Epithelial cell of esophagus (primary cell): ENCODE results near the gene GHDC.
A peak's percentile ranks its signal among the peaks of the same experiment; 100 is the strongest.

Experiments
- DNase-seq: peaks from one replicate; pipeline ENCODE4 v3.0.0; 2010; ENCODE audit warnings: low read depth
- H3K4me3 ChIP-seq: 2 replicates; pipeline ENCODE4 v1.5.1; 2011; ENCODE audit warnings: mild to moderate bottlenecking, low read length, control low read depth
- TF ChIP-seq, protein P1 (sequence below): IDR thresholded peaks from 2 replicates; pipeline ENCODE4 v1.5.1; 2011; ENCODE audit warnings: low read depth, mild to moderate bottlenecking, low read length, control low read depth, inconsistent platforms; ENCODE audit not compliant: insufficient read depth; ENCODE audit errors: missing control alignments

GHDC gene

DNA sequence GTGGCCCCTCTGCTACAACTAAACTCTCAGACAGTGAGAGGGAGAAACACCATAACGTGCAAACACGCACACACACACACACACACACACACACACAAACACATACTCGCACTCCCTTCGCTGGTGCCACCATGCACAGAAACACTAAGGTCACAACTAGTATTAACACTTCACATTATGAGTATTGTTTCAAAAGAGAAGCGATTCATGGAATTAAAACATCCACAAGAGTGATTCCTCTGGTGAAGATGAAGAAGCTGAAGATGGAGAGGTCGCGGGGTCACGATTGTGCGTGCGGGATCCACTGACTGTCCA, 7.1 kb upstream of the GHDC start:
- no peak for DNase-seq
- TF ChIP-seq, protein P1, sequence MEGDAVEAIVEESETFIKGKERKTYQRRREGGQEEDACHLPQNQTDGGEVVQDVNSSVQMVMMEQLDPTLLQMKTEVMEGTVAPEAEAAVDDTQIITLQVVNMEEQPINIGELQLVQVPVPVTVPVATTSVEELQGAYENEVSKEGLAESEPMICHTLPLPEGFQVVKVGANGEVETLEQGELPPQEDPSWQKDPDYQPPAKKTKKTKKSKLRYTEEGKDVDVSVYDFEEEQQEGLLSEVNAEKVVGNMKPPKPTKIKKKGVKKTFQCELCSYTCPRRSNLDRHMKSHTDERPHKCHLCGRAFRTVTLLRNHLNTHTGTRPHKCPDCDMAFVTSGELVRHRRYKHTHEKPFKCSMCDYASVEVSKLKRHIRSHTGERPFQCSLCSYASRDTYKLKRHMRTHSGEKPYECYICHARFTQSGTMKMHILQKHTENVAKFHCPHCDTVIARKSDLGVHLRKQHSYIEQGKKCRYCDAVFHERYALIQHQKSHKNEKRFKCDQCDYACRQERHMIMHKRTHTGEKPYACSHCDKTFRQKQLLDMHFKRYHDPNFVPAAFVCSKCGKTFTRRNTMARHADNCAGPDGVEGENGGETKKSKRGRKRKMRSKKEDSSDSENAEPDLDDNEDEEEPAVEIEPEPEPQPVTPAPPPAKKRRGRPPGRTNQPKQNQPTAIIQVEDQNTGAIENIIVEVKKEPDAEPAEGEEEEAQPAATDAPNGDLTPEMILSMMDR = no peak
- H3K4me3 ChIP-seq = no peak overlapping the region

DNA sequence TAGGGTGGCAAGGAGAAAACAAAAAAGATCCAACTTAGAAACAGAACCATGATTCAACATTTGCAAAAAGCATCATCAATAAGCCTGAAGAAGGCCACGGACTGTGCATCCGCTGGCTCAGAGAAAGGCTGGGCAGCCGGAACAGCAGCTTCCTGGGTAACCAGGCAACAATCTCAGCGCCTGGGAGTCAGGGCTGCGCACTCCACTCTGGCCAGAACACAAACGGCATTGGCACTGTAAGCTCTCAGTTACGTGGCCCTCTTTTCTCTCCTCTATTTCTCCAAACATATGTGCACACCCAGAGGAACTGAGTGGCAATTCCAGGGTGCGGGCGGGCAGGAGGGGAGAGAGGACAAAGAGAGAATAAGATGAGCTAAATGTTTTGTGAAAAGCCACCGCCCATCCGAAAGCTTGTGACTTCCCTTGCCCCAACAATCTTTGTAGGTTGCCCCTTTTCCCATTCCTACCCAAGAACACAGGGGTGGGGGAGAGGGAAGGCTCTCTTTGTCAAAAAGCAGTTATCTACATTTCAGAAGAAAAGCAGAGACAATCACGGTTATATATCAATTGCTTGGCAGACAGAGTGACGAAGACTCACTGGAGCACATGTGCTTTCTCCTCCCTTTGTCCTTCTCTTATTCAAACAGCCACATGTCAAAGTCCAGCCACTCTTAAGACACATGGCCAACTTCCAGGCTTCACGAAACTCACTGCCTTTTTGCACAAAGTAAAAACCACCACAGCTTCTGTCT, 6.6 kb upstream of the GHDC start:
- no peak for DNase-seq
- TF ChIP-seq, protein P1 = no peak
- H3K4me3 ChIP-seq = no peak overlapping the region

DNA sequence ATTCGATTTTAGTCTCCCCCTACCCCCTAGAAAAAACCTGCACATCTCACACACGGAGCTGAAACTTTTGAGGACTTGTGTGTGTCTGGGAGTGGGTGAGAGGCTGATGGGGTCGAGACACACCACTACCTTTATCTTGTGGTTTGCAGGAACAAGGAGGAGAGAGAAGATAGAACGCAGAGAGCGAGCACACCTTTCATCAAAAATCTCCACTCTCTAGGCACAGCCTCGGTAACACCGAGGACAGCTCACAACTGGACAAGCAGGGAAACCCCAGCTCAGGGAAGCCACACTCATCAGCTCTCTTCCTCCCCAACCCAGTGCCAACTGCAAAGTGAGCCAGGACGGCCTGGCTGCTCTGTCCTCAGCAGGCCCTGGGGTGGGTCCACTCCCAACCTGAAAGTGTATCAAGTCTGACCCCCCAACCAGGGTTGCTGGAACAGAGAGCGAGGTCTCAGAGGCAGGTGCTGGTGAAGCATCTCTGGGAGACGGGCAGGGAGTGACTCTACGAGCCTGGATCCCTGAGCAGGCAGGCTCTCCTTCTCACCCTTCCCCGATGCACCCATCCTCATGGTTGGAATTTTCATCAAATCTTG, 5.2 kb upstream of the GHDC start:
- TF ChIP-seq, protein P1 = no peak
- no peak overlapping the region for H3K4me3 ChIP-seq
- no peak for DNase-seq

DNA sequence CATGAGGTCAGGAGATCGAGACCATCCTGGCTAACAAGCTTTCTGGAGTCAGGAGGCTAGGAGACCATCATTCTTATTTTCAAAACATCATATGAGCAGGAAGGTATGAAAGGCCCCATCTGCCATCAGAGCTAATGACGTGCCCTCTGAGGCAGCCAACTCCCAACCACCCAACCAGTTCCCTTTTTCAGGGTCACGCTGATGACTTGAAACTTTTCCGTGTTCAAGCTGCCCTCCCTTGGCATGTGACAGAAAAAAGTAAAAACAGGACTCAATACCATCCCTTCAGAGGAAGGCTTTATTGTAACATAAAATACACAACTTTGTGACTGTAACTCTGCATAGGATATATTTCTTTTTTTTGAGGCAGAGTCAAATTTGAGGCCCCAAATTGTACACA, 4.6 kb upstream of the GHDC start:
- no peak for DNase-seq
- TF ChIP-seq, protein P1 = no peak
- H3K4me3 ChIP-seq = no peak overlapping the region

DNA sequence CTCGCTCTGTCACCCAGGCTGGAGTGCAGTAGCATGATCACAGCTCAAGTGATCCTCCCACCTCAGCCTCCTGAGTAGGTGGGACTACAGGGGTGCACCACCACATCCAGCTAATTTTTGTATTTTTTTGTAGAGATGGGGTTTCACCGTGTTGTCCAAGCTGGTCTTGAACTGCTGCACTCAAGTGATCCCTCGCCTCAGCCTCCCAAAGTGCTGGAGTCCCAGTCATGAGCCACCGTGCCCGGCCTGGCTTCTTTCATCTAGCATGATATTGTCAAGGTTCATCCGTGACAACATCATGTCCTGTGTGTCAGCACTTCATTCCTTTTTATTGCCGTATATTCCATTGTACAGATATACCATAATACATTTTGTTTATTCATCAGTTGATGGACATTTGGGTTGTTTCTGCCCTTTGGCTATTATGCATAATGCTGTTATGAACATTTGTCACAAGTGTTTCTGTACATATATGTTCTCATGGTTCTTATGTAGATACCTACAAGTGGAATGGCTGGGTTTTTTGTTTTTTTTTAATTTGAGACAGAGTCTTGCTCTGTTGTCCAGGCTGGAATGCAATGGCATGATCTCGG, 3.4 kb upstream of the GHDC start:
- H3K4me3 ChIP-seq = no peak overlapping the region
- DNase-seq = no peak
- TF ChIP-seq, protein P1 = no peak

DNA sequence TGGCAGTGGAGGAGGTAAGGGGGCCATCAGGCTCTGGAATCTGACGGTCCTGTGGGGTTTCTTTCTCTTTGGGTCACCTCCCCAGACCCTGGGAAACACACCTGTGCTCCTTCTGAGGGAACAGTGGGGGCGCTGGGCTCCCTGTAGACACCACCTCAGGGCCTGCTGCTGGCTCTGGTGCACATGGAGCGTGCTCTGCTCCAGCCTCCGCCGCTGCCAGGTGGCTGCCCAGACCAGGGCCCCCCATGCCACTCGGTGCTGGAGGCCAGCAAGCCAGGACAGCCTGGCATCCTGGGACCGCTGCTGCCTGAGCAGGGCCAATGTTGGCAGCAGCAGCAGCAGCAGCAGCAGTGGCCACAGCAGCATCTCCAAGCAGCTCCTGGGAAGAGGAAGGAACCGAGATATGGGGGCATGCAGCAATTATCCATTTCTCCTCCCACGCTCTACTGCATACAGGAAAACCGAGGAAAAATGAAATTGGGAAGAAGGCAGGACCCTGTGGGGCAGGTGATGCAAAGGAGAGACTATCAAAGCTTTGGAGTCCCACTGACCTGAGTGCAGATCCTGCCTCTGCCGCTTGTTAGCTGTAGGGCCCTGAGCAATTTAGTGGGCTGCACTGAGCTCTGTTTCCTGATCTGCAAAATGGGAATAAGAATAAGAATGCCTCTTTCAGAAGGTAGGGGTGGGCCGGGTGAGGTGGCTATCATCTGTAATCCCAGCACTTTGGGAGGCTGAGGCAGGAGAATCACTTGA, 902 bp downstream of the GHDC start:
- no peak for DNase-seq
- TF ChIP-seq, protein P1 = no peak
- peak overlapping the region; percentile 88 for H3K4me3 ChIP-seq
